Transverse colon (tissue), 4 donors: ENCODE results near the gene ATG2B.

Experiments used
- CTCF ChIP-seq, 5 experiments: fragments of 200-600 bp in 3 of 5; fragments of 450-650 bp in 2 of 5; sonication (generic) in 3 of 5; IDR thresholded peaks; 1 replicate in 2 of 5; 2 replicates in 3 of 5; pipeline ENCODE4 v1.5.1; 2016 to 2017; ENCODE audit warnings: antibody characterized with exemption in 5 of 5, inconsistent platforms in 3 of 5, mild to moderate bottlenecking in 2 of 5, moderate library complexity in 1 of 5
- EP300 ChIP-seq: sonication (generic); formaldehyde crosslinking; IDR thresholded peaks from one replicate; pipeline ENCODE4 v1.6.1; 2017; ENCODE audit warnings: antibody characterized with exemption, low read depth
- POLR2A ChIP-seq: fragments of 450-650 bp; IDR thresholded peaks from one replicate; pipeline ENCODE4 v1.6.1; 2016; ENCODE audit warnings: antibody characterized with exemption, mild to moderate bottlenecking, moderate library complexity
- POLR2AphosphoS5 ChIP-seq, 3 donors: sonication (generic); formaldehyde crosslinking; IDR thresholded peaks; one replicate each; pipeline ENCODE4 v1.6.1; 2016; ENCODE audit warnings: antibody characterized with exemption in 3 of 3

GRCh38 chr14:96309133-96309895 lies 53.8 kb downstream of the ATG2B start:
- TF ChIP-seq CTCF (IDR thresholded peaks at IDR 0.05): no peak
- no peak for TF ChIP-seq POLR2A
- peak in 1 of 3 donors; percentile 11 for TF ChIP-seq POLR2AphosphoS5 (IDR thresholded peaks at IDR 0.05)
- TF ChIP-seq EP300: no peak
